ENCODE measurements around the gene ALLC. TPM values are rescaled to one million over a fixed set of nuclear protein-coding genes. Genes with fewer than 3 reads are reported as not detected.

ALLC gene
- total and polyA plus RNA-seq, 2 experiments from 2014 or later: not detected

- Mint-ChIP-seq H3K9me3 (peaks cover 59% of the 10 kb centered on the region), H3K4me3 (no peak overlapping the region), H3K4me1 (no peaks in the 10 kb centered on the region), H3K27ac (no peak overlapping the region), H3K27me3 (ENCODE audit: insufficient read depth, low read depth, poor library complexity) (no peaks in the 10 kb centered on the region), H3K36me3 (ENCODE audit: low read depth) (no peaks in the 10 kb centered on the region)
- Histone ChIP-seq H3F3A (replicated peaks; ENCODE audit: low read depth) (no peaks in the 10 kb centered on the region), H2AFZ (no peak overlapping the region), H3K4me3 (no peak overlapping the region), H3K79me2 (replicated peaks; ENCODE audit: insufficient read depth) (no peaks in the 10 kb centered on the region), H3K9me2 (ENCODE audit: insufficient read depth) (no peaks in the 10 kb centered on the region), H3K4me2 (no peak overlapping the region), H3K4me1 (ENCODE audit: insufficient read depth) (no peaks in the 10 kb centered on the region), H4K20me1 (replicated peaks; ENCODE audit: insufficient read depth) (no peaks in the 10 kb centered on the region), H3K27me3 (ENCODE audit: insufficient read depth) (no peaks in the 10 kb centered on the region), H3K36me3 (ENCODE audit: insufficient read depth) (no peaks in the 10 kb centered on the region), H3K27ac (ENCODE audit: low read depth) (no peak overlapping the region)
- no peak for DNase-seq (ENCODE audit: low spot score)
- no peak for ATAC-seq
- no peak for TF ChIP-seq ZNF331 (CRISPR knock-in tag; IDR thresholded peaks at IDR 0.05; ENCODE audit: low read depth)
- TF ChIP-seq EZH2phosphoT487 (IDR thresholded peaks at IDR 0.05; ENCODE audit: unreplicated experiment): no peak
- no peak for TF ChIP-seq JUNB (IDR thresholded peaks at IDR 0.05; ENCODE audit: unreplicated experiment)
- no peak for TF ChIP-seq CTCF (conservative IDR thresholded peaks at IDR 0.05; ENCODE audit: low read depth in 2 of 2)
- TF ChIP-seq STAT1 (IDR thresholded peaks at IDR 0.05; ENCODE audit: unreplicated experiment): no peak
- TF ChIP-seq REST (IDR thresholded peaks at IDR 0.05; ENCODE audit: unreplicated experiment): no peak
- TF ChIP-seq EZH2 (IDR thresholded peaks at IDR 0.05; ENCODE audit: low read depth, unreplicated experiment): no peak
- TF ChIP-seq ZNF462 (CRISPR knock-in tag; IDR thresholded peaks at IDR 0.05): no peak
- TF ChIP-seq CREB1 (CRISPR knock-in tag; IDR thresholded peaks at IDR 0.05; ENCODE audit: low read depth): no peak
- TF ChIP-seq ZNF114 (CRISPR knock-in tag; IDR thresholded peaks at IDR 0.05): no peak
- TF ChIP-seq NANOG (IDR thresholded peaks at IDR 0.05; ENCODE audit: borderline replicate concordance): no peak
- TF ChIP-seq POLR2AphosphoS5 (IDR thresholded peaks at IDR 0.05; ENCODE audit: low read depth): no peak
- no peak for TF ChIP-seq ETS1 (IDR thresholded peaks at IDR 0.05)
Observed at GRCh38 chr2:3682811-3683210, 24.8 kb downstream of the ALLC start.

All from GM23338 (cell line).